Measurements from ENCODE around the gene KSR1.

Gene KSR1

GRCh38 chr17:27569884-27570577 lies 113.8 kb downstream of the KSR1 start:
- DNase-seq (ENCODE audit: low read depth in 2 of 2): no peak

- DNase-seq (ENCODE audit: low read depth in 2 of 2): no peak
Observed at GRCh38 chr17:27570578-27570914, 114.3 kb downstream of the KSR1 start.

GRCh38 chr17:27571563-27572352 lies 115.5 kb downstream of the KSR1 start:
- no peak for DNase-seq (ENCODE audit: low read depth in 2 of 2)

- peak; percentile 59 to 69 for DNase-seq (ENCODE audit: low read depth in 2 of 2)
Observed at GRCh38 chr17:27572665-27573064, 116.4 kb downstream of the KSR1 start.

GRCh38 chr17:27573548-27573947 lies 117.3 kb downstream of the KSR1 start:
- no peak for DNase-seq (ENCODE audit: low read depth in 2 of 2)

GRCh38 chr17:27573971-27574525 lies 117.8 kb downstream of the KSR1 start:
- no peak for DNase-seq (ENCODE audit: low read depth in 2 of 2)

GRCh38 chr17:27575096-27575911 lies 119.1 kb downstream of the KSR1 start:
- no peak for DNase-seq (ENCODE audit: low read depth in 2 of 2)

- no peak for DNase-seq (ENCODE audit: low read depth in 2 of 2)
Observed at GRCh38 chr17:27575912-27576252, 119.6 kb downstream of the KSR1 start.

GRCh38 chr17:27576477-27577083 lies 120.3 kb downstream of the KSR1 start:
- DNase-seq (ENCODE audit: low read depth in 2 of 2): no peak

- no peak for DNase-seq (ENCODE audit: low read depth in 2 of 2)
Observed at GRCh38 chr17:27577121-27577761, 121.0 kb downstream of the KSR1 start.

GRCh38 chr17:27577884-27578717 lies 121.9 kb downstream of the KSR1 start:
- DNase-seq (ENCODE audit: low read depth in 2 of 2): no peak

- peak; percentile 67 to 69 for DNase-seq (ENCODE audit: low read depth in 2 of 2)
Observed at GRCh38 chr17:27578718-27579085, 122.5 kb downstream of the KSR1 start.

GRCh38 chr17:27579304-27579703 lies 123.1 kb downstream of the KSR1 start:
- no peak for DNase-seq (ENCODE audit: low read depth in 2 of 2)

- peak; percentile 16 for DNase-seq (ENCODE audit: low read depth in 2 of 2)
Observed at GRCh38 chr17:27579897-27580321, 123.7 kb downstream of the KSR1 start.

GRCh38 chr17:27581016-27581415 lies 124.8 kb downstream of the KSR1 start:
- no peak for DNase-seq (ENCODE audit: low read depth in 2 of 2)

GRCh38 chr17:27582696-27583095 lies 126.4 kb downstream of the KSR1 start:
- DNase-seq (ENCODE audit: low read depth in 2 of 2): no peak

- DNase-seq (ENCODE audit: low read depth in 2 of 2): no peak
Observed at GRCh38 chr17:27585153-27585681, 129.0 kb downstream of the KSR1 start.

- no peak for DNase-seq (ENCODE audit: low read depth in 2 of 2)
Observed at GRCh38 chr17:27585792-27586191, 129.5 kb downstream of the KSR1 start.

- DNase-seq (ENCODE audit: low read depth in 2 of 2): no peak
Observed at GRCh38 chr17:27586203-27586721, 130.0 kb downstream of the KSR1 start.

GRCh38 chr17:27588354-27588753 lies 132.1 kb downstream of the KSR1 start:
- DNase-seq (ENCODE audit: low read depth in 2 of 2): no peak

Data from stimulated activated CD4-positive, alpha-beta T cell treated with anti-CD3 and anti-CD28 coated beads, Interleukin-15, amount 100 ng/mL, for 48 hours (primary cell).